RWPE2 (cell line): ENCODE measurements around the gene SARNP.

Source experiments
- ATAC-seq: fragments of 200-7000 bp; cut with Tn5 transposase; 3 replicates; pipeline ENCODE4 v1.9.1; 2021; ENCODE audit warnings: low read depth
- DNase-seq: peaks from one replicate; pipeline ENCODE4 v3.0.0-alpha.2; 2020; ENCODE audit warnings: low spot score
- H3K27ac ChIP-seq: fragments of 450-650 bp; 2 replicates; pipeline ENCODE4 v1.5.1; 2017; ENCODE audit warnings: mild to moderate bottlenecking; ENCODE audit not compliant: poor library complexity, severe bottlenecking
- H3K27me3 ChIP-seq: fragments of 250-450 bp; sonication (Bioruptor Pico); 2 replicates; pipeline ENCODE4 v1.5.1; 2021; ENCODE audit warnings: mild to moderate bottlenecking, moderate library complexity; ENCODE audit not compliant: insufficient read depth, poor library complexity, severe bottlenecking
- H3K36me3 ChIP-seq: fragments of 250-450 bp; sonication (Bioruptor Pico); 2 replicates; pipeline ENCODE4 v1.5.1; 2020; ENCODE audit warnings: low read depth, mild to moderate bottlenecking, moderate library complexity
- H3K4me1 ChIP-seq: fragments of 250-450 bp; sonication (Bioruptor Pico); 2 replicates; pipeline ENCODE4 v1.5.1; 2021; ENCODE audit warnings: mild to moderate bottlenecking, moderate library complexity; ENCODE audit not compliant: insufficient read depth, poor library complexity, severe bottlenecking
- H3K4me3 ChIP-seq: fragments of 250-450 bp; sonication (Bioruptor Pico); 2 replicates; pipeline ENCODE4 v1.5.1; 2021; ENCODE audit warnings: mild to moderate bottlenecking, moderate library complexity; ENCODE audit not compliant: severe bottlenecking
- H3K9me3 ChIP-seq: fragments of 250-450 bp; sonication (Bioruptor Pico); 2 replicates; pipeline ENCODE4 v1.5.1; 2021; ENCODE audit warnings: mild to moderate bottlenecking, moderate library complexity; ENCODE audit not compliant: severe bottlenecking
- TF ChIP-seq, protein P1 (sequence below): fragments of 450-650 bp; IDR thresholded peaks from one replicate; pipeline ENCODE4 v1.5.1; 2017; ENCODE audit warnings: mild to moderate bottlenecking, moderate library complexity; ENCODE audit not compliant: poor library complexity, severe bottlenecking

Gene SARNP

DNA sequence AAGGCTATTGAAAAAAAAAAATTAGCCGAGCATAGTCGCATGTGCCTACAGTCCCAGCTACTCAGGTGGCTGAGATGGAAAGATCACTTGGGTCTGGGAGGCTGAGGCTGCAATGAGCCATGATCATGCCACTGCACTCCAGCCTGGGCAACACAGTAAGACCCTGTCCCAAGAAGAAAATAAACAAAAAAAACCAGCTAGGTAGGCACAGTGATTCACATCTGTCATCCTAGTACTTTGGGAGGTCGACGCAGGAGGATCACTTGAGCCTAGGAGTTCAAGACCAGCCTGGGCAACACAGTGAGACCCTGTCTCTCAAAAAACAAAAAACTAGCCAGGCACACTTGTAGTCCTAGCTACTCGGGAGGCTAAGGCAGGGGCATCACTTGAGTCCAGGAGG is 8.2 kb downstream of the SARNP start:
- Histone ChIP-seq H3K27ac (no peak overlapping the region), H3K27me3 (no peaks in the 10 kb centered on the region), H3K9me3 (no peaks in the 10 kb centered on the region), H3K4me1 (no peaks in the 10 kb centered on the region), H3K4me3 (no peak overlapping the region), H3K36me3 (peaks cover 72% of the 10 kb centered on the region)
- ATAC-seq (no peak), DNase-seq (no peak)
- TF ChIP-seq, protein P1, sequence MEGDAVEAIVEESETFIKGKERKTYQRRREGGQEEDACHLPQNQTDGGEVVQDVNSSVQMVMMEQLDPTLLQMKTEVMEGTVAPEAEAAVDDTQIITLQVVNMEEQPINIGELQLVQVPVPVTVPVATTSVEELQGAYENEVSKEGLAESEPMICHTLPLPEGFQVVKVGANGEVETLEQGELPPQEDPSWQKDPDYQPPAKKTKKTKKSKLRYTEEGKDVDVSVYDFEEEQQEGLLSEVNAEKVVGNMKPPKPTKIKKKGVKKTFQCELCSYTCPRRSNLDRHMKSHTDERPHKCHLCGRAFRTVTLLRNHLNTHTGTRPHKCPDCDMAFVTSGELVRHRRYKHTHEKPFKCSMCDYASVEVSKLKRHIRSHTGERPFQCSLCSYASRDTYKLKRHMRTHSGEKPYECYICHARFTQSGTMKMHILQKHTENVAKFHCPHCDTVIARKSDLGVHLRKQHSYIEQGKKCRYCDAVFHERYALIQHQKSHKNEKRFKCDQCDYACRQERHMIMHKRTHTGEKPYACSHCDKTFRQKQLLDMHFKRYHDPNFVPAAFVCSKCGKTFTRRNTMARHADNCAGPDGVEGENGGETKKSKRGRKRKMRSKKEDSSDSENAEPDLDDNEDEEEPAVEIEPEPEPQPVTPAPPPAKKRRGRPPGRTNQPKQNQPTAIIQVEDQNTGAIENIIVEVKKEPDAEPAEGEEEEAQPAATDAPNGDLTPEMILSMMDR, result no peak

DNA sequence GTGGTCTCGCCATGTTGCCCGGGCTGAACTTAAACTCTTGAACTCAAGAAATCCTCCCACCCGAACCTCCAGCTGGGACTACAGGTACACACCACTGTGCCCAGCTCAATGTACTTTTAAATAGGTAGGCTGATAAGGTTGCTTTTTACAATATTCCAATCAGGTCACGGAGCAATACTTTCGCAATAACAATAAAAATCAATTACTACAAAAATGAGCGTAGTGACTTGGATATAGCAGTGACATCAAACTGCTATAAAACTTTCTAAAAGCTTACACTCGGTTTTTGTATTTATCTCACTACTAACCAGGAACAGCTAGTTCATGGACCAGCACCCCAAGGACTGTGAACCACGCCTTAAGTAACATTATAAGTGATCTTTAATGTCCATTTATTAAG is 10.5 kb downstream of the SARNP start:
- H3K27me3 ChIP-seq, result no peaks in the 10 kb centered on the region
- ATAC-seq (no peak), DNase-seq (no peak)
- no peaks in the 10 kb centered on the region for H3K9me3 ChIP-seq
- no peaks in the 10 kb centered on the region for H3K4me1 ChIP-seq
- H3K27ac ChIP-seq, result no peak overlapping the region
- H3K4me3 ChIP-seq, result no peak overlapping the region
- TF ChIP-seq, protein P1, result no peak
- peaks cover 73% of the 10 kb centered on the region for H3K36me3 ChIP-seq

DNA sequence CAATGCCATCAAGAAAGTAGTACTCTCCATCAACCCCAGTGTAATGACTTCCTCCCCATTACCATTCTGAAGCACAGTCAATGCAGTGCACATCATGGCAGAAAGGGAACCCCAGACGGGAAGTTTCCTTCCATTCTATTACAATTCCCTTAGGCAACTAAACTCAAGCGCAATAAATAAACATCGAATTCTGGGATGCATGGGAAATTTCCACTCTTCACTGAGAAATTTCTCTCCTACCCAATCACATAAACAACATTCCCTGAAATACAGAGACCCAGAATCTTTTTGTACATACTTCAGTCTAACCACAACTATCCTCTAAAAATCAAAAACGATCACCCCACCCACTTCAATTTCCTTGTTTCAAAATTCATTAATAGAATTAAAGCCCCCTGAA is 20.0 kb downstream of the SARNP start:
- H3K36me3 ChIP-seq, result peaks cover 99% of the 10 kb centered on the region

DNA sequence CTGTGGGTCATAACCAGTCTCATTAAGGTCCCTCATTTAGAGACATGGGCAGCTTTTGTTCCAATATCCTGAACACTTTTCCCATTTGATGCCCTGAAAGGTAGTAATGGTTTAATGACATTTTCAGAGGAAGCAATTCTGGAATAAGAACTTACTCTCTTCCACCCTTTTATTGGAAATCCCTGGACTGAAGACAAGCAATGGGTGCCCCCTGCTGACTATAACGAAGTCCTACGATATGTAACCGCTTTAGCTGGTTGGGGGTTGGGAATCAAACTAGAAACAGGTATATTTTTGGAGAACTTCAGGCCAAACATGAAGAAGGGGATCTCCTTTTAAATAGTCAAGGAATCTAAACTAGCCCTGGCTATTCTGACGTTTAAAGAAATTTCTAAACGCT is 20.5 kb downstream of the SARNP start:
- no peaks in the 10 kb centered on the region for H3K27me3 ChIP-seq
- no peak overlapping the region for H3K4me3 ChIP-seq
- H3K4me1 ChIP-seq, result no peaks in the 10 kb centered on the region
- TF ChIP-seq, protein P1, result peak; percentile 39
- DNase-seq (no peak), ATAC-seq (no peak)
- no peaks in the 10 kb centered on the region for H3K9me3 ChIP-seq
- H3K36me3 ChIP-seq, result peaks cover 94% of the 10 kb centered on the region
- H3K27ac ChIP-seq, result no peak overlapping the region

More for the DNA sequence above, 20.0 kb downstream of the SARNP start:
- no peak overlapping the region for H3K27ac ChIP-seq
- no peak for DNase-seq
- ATAC-seq, result no peak
- H3K4me3 ChIP-seq, result no peak overlapping the region
- H3K9me3 ChIP-seq, result no peaks in the 10 kb centered on the region
- TF ChIP-seq, protein P1, result no peak
- H3K4me1 ChIP-seq, result no peaks in the 10 kb centered on the region
- no peaks in the 10 kb centered on the region for H3K27me3 ChIP-seq

DNA sequence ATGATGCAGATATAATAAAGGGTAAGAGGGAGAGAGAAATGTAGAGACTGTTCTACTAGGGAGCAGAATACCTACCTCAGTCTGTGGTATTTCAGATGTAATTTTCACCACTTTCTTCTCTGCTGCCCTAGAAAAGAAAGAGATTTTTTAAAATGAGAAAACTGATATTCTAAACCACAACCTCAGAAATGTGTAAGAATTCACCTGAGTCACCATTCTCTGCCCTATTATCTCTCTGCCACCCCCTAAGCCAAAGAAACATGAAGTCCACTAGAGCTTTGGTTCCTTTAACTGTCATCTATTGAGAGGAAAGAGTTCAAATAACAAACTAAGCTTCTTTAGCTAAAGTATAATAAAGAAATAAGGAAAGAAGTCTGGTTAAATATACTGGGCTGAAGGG is 21.6 kb downstream of the SARNP start:
- Histone ChIP-seq H3K27me3 (no peaks in the 10 kb centered on the region), H3K27ac (no peak overlapping the region), H3K4me1 (no peaks in the 10 kb centered on the region), H3K36me3 (peaks cover 94% of the 10 kb centered on the region), H3K9me3 (no peaks in the 10 kb centered on the region), H3K4me3 (no peak overlapping the region)
- TF ChIP-seq, protein P1, result no peak
- ATAC-seq, result no peak
- DNase-seq, result no peak
